GM19035 (cell line): ENCODE results near the gene TIGD3.

Experiments
- ATAC-seq: cut with Tn5 transposase; IDR thresholded peaks from one replicate; pipeline ENCODE4 v1.9.1; 2021; ENCODE audit not compliant: unreplicated experiment

TIGD3 gene

DNA sequence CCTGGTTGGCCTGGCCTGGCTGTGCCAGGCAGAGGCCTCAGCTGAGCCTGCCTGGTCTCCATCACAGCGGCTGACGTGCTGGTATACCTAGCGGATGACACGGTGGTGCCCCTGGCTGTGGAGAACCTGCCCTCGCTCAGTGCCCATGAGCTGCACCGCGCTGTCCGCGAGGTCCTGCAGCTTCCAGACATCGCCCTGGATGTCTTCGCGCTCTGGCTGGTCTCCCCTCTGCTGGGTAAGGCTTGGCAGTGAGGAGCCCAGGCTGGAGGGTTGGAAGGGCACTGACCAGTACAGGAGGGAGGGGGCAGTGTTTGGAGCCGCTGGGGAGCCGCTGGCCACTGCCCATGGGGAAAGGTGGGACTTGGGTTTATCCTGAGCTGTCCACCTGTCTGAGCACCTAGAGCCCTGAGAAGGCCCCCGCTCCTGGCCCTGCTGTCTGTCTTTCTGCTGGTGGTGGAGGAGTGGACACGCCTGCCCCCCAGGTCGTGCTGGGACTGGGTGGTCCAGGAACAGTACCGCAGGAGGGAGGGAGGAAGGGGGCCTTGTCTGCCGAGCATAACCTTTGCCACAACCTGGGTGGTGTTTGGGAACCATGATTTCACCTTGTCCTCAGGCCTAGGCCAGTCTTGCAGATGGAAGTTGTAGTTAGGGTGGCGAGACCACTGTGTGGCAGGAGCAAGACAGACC lies 34.9 kb downstream of the TIGD3 start:
- ATAC-seq = no peak

DNA sequence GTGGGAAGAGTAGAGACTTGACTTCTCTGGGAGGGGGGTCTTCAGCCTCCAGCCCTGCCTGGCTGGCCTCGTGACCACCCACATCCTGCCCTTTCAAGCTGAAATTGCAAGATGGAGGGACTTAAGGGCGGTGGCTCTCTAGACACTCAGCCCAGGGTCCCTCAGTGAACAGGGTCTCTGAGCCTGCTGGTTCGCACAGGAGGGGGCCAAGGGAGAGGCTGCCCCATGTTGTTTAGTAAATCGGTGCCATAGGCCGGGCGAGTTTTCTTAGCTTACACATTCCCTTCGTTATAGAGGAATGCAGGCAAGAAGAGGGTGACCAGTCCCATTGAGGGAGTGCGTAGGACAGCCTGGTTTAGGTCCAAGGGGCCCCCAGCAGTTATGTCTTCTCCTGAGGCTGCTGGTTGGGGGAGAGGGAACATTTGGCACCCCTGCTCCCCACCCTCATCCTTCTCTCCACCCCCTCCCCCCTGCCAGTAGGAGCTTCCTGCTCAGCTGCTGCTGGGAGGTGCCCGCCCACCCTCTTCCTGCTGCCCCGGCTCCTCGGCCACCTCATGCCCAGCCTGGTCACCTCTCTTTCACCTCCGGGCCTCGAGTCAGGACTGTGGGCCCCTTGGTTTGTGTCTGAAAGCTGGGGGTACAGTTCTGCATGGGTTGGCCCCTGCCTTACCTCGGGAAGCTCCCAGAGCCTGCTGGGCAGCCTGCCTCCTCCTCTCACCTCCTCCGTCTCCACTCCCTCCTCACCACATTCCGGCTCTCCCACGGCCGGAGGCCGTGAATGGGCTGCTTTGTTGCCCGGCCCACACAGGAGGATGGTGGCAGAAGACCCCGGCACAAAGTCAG lies 35.8 kb downstream of the TIGD3 start:
- ATAC-seq = no peak

DNA sequence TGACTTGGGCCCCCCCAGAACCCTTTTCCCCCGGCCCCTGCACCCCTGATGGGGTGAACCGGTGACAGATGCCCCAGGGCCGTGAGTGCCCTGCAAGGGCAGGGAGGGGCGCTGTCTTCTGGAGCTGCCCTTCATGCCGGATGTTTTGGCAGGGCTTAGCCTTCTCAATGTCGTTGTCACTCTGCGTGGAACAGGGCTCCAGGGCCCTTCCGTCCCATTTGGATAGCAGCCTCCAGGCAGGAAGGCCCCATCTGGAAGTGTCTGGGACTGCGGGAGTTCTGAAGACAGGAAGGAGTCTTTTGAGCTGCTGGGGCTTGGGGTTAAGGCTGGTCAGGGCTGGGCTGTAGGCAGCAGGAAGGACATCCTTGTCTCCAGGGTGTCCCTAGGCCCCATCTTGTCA lies 36.4 kb downstream of the TIGD3 start:
- no peak for ATAC-seq

DNA sequence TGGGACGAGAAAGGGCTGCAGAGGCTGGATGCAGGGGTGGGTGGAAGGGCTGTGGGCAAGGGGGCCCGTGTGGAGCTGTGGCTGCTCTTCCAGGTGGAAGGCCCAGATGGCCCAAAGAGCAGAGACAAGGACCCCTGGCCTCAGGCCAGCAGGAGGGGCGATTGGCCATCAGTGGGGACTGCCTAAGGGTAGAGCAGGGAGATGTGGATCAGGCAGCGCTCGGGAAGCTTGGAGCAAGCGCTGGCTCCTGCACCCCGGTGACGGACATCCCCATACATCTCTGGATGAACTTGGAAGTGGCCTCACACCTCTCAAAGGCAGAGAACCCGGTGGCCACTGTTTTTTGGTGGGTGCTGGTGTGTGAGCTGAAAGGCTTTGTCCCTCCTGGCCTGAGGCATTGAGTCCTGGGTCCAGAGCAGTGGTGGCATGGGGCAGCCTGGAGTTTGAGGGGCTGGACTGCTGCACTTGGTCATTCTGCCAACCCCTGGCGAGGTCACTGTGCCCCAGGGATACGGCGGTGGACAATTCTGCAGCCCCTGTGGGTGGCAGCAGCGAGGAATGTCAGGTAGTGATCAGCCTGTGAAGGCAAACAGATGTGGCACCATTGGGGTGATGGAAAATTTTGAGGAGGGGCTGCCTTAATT lies 37.8 kb downstream of the TIGD3 start:
- no peak for ATAC-seq

DNA sequence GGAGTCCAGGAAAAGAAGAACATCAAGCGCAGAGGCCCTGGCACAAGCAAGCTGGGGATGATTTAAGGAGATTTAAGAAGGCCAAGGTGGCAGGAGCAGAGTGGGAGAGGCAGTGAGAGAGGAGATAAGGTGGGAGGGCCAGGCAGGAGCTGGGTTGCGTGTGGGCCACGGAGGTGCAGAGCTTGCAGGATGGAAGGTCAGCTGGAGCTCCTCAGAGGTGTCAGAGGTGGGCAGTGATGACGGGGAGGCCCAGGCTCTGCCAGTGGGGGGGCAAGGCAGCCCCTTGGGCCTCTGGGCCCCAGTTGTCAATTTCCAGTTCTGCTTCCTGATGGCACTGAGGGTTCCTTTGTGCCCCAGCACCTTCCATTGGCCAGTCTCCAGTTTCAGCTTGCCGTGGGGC lies 38.3 kb downstream of the TIGD3 start:
- ATAC-seq = no peak

DNA sequence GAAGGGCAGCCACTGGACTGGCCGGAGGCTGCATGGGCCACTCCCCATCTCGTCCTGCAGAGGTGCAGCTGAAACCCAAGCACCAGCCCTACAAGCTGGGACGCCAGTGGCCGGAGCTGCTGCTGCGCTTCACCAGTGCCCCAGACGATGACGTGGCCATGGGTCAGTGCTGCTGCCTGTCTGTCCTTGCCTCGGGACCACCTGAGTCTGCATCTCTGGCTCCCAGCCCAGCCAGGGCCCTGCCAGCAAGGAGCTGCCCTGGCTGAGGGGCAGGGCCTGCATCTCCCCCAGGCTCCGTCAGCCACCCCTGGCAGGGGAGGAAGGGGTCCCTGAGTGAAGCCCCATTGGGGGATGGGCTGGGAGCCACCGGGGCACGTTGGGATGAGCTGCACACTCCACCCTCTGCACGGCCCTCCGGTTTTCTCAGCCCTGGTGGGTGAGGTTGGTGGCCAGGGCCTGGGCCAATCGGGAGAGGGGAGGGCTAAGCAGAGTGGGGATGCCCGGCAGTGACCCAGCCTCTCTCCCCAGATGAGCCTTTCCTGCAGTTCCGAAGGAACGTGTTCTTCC lies 39.0 kb downstream of the TIGD3 start:
- no peak for ATAC-seq

DNA sequence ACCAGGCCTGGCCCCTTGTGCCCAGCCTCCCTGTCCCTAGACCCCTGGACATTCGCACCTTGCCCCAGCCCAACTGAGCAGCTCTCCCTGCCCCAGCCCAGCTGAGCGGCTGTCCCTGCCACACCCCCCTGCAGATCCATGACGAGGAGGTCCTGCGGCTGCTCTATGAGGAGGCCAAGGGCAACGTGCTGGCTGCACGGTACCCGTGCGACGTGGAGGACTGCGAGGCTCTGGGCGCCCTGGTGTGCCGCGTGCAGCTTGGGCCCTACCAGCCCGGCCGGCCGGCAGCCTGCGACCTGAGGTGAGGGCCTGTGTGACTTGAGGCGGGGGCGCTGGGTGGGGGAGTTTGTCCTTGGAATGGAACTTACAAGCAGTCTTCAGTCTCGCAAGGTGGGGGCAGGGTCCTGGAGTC lies 39.6 kb downstream of the TIGD3 start:
- no peak for ATAC-seq

DNA sequence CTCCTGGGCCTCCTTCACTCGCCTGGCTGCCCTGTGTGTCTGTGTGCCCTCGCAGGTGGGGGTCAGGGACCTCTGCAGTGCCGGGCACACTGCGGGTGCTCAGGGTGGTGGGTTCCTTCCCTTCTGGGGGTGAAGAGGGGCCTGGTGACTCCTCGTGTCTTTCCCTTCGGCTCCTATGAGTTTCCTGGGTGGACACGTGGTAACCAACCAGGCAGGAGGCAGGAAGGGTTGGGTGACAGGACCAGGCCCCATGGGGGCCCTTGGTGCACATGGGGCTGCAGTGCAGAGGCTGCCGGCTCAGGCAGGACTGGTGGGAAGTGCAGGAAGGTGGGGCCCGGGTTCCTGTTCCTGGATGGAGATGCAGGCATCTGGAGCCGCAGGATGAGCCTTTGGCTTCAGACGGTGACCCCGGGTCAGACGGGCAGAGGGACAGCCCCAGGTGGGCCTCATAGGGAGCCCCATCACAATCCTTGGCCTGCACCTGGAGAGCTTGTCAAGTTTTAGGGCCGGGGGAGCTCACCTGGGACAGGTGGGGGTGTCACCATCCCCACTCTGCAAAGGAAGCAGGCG lies 41.5 kb downstream of the TIGD3 start:
- ATAC-seq = no peak

DNA sequence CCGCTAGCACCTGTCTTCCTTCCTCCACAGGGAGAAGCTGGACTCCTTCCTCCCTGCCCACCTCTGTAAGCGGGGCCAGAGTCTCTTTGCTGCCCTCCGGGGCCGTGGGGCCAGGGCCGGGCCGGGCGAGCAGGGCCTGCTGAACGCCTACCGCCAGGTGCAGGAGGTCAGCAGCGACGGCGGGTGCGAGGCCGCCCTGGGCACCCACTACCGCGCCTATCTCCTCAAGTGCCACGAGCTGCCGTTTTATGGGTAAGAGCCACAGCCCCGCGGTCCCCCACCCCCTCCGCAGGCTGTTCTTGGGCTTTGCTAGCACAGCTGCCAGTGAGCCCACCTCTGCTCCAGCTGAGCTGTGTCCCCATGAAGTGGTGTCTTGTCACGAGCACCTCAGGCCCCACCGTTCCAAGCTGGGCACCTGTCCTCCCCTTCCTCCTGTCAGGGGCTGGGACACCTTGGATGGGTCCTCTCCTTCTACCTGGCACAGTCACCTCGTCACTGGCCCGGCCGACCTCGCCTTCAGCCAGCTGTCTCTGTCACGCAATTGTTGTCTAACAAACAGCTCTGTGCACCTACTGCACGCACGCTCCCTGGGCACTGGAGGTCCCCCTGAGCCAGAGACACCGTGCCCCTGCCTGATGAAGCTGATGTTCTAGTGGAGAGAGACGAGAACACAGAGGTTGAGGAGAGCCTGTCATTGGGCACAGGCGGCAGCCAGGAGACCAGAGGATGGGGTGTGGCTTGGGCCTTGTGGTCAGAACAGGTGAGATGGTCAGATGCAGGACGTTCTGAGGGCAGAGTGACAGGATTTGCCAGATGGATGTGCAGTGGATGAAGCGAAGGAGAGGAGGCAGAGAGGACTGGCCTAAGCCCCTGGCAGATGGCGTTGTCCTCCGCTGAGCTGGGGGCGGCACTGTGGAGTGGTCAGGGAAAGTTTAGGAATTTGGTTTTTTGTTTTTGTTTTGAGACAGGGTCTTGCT lies 42.5 kb downstream of the TIGD3 start:
- ATAC-seq = no peak

DNA sequence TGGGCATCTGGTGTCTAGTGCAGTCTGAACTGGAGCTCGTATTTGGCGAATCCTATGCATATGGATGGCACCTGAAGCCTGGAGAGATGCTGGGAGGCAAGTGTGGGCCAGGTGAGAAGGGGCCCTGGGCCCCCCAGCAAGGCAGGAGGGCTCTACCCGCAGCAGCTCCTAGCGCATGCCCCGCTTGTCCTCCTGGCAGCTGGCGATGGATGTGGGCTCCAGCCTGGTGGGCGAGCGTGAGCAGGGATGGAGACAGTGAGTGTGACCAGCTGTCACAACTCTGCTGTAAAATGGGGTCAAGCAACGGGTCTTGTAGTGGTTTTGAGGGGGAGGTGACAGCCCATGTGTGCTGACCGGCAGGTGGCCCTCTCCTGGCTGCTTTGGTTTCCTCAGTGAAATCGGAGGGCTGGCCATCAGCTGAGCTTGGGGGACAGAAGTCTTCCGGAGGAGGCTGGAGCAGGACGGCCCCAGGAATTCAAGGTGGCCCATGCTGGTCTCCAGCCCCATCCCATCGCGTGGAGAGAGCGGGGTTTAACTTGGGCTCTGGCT lies 43.9 kb downstream of the TIGD3 start:
- ATAC-seq = no peak

DNA sequence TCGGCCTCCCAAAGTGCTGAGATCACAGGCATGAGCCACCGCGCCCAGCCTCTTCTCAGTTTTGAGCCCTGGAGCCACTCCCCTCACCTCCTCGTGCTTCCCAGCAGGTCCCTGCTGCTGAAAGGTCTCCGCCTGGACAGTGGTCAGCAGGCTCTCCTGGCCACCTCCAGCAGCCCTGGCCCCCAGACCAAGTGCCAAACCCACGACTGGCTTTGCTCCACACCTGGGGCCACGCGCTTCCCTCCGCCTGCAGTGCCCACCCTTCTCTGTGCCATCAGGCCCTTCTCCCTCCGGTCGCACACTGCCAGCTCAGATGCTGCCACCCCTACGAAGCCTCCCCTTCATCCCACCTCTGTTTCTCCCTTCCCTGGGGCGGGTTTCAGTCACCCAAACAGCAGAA lies 44.7 kb downstream of the TIGD3 start:
- no peak for ATAC-seq

DNA sequence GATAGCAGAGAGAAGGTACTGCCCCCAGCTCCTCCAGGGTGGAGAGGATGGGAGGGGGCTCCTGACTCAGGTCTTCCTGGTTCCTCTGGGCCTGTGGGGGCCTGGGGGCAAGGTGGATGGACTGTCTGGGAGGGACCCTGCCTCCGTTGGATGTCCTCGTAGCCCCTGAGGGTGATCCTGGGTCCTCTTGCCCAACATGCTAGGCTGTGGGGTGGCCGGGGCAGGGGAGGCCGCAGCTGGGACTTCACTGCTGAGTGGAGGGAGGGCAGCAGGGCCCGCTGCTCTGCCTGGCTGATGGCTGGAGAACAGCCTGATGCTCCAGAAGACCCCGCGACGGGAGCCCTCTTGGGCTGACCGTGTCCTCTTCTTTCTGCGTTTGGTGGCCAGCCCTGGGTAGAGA lies 45.3 kb downstream of the TIGD3 start:
- no peak for ATAC-seq

DNA sequence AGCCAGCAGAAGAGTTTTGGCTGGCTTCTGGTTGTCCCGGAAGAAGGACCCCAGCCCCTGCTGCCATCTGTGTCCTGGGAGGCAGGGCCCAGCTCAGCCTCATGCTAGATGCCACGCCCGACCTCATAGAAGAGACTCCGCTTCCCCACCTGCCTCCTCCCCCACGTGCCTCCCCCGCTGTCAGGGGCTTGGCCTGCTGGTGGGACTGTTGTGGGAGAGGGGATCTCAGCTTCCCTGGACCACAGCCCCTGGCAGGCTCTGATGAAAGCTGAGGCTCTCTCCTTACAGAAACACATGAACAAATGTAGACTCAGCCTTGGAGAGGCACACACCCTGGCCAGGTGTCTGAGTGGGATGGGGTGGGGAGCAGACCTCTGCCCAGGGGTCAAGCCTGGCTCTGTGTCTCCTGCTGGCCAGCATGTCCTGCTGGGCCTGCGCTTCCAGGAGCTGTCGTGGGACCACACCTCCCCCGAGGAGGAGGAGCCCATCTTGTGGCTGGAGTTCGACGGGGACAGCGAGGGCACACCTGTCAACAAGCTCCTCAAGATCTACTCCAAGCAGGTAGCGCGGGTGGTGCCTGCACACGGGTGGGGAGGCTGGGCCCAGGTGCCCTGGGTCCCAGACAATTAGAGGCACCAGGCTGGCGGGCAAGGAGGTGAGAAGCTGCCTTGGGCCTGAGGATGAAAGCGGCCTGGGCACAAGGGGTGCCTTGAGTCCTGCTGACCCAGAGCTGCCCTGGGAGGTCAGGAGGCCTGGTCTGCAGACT lies 45.9 kb downstream of the TIGD3 start:
- no peak for ATAC-seq

DNA sequence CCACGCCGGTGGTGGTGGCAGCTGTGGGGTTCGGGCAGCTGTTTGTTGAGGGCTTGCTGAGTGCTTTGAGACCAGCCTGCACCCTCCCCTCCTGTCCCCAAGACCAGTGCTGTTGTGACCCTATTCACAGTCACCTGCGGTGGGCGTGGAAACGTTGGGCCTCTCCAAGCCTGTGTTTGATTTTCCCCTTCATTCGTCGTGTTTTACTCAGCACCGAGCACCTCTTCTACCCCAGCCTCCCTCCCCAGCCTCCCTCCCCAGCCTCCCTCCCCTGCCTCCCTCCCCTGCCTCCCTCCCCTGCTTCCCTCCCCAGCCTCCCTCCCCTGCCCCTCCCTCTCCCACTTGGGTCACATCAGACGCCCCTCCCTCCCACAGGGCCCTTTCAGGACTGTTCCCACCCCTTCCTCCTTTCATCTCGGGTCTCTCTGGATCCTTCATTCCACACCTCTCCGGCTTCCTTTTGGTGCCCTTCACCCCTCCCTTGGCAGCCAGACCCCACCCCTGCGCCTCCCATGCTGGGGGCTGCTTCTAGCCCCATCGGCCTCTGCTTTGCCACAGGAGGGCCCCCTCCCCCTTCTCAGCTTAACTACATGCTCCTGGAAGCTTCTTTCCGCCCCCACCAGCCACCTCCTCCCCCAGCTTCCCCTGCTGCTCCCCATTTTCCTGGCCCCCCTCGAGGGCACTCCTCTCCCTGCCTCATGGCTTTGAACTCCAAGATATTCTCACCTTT lies 46.7 kb downstream of the TIGD3 start:
- ATAC-seq = no peak

DNA sequence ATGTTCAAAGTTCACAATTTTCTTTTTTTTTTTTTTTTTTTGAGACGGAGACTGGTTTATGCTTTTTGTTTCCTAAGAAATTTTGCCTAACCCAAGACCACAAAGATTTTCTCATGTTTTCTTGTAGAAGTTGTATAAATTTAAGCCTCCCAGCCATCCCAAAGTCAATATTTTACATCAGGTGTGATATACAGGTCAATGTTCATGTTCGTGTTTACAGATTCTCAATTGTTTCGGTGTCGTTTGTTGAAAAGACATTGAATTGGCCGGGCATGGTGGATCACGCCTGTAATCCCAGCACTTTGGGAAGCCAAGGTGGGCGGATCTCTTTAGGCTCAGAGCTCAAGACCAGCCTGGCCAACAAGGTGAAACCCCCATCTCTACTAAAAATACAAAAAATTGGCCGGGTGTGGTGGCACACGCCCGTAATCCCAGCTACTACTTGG lies 47.3 kb downstream of the TIGD3 start:
- no peak for ATAC-seq

DNA sequence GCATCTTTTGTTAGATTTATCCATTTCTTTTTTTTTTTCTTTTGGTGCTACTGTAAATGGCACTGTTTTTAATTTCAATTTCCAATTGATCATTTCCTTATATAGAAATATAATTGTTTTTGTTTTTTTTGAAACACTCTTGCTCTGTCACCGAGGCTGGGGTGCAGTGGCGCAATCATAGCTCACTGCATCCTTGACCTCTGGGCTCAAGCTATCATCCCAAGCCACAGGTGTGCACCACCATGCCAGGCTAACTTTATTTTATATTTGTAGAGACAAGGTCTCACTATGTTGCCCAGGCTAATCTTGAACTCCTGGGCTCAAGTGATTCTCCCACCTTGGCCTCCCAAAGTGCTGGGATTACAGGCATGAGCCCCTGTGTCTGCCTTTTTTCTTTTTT lies 48.2 kb downstream of the TIGD3 start:
- no peak for ATAC-seq

DNA sequence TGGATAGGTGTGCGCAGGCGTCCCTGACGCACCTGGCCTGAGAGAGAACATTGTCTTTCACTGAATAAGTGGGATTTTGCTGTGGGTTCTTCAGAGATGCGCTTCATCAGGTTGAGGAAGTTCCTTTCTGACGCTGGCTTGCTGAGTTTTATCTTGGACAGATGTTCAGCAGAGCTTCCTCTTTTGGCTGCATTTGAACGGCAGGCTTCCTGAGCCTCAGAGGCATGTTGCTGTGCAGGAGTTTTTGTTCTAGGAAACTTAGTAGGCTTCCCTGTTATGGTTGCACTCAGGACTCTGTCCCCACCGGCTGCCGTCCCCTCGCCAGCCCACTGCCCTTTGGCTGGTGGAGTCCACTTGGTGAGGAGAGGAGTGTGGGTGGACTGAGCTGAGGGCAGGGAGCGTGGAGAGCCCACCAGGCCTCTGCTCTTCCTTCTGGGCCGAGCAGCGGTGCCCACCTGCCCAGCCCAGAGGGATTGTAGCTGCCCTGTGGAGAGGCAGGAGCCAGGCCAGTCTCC lies 49.1 kb downstream of the TIGD3 start:
- no peak for ATAC-seq

DNA sequence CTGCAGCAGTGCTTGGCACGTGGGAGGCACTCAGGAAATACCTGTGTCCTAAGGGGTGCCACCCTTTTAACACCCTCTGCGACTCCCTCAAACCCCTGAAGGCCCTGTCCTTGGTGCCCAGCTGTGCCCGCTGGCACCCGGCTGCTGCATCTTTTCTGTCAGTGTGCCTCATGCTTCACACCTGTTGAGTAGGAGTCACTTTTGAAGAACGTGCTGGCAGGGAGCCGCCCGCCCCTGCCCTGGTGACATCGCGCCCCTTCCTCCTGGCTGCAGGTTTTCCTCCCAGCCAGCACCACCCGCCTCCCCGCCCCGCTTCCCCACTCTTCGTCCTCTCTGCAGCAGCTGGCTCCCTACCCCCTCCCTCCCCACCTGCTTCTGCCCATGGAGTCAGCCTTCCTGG lies 49.7 kb downstream of the TIGD3 start:
- ATAC-seq = no peak
